Endothelial cell of umbilical vein (primary cell): Measurements from ENCODE around the gene TMEM150C. TPM values are rescaled to one million over a fixed set of nuclear protein-coding genes. Genes with fewer than 3 reads are reported as not detected.

Experiments used
- BruUV-seq: library from RNA; stranded (reverse); fragments of 400-500 nt; replicated peaks from 2 replicates; lab custom pipeline; 2021; lab: Mats Ljungman, UMichigan
- CTCF ChIA-PET: fragments of 300-600, 350-600 bp; sonication (Branson Sonifier 250); formaldehyde crosslinking; loops from one replicate; lab custom pipeline; 2021; ENCODE audit warnings: antibody characterized with exemption, inconsistent platforms; lab: Charles Lee
- POLR2A ChIA-PET: fragments of 300-600, 350-600 bp; sonication (Branson Sonifier 250); formaldehyde crosslinking; loops from one replicate; lab custom pipeline; 2021; ENCODE audit warnings: antibody characterized with exemption, inconsistent platforms; lab: Charles Lee
- DNase-seq: peaks from one replicate; pipeline ENCODE4 v3.0.0-alpha.2; 2011; ENCODE audit warnings: low read depth, low spot score
- FAIRE-seq: peaks from 2 replicates; lab custom pipeline; 2011; peaks lifted over from hg19 to GRCh38; lab: Jason Lieb, UNC
- H2AFZ ChIP-seq: 2 replicates; pipeline ENCODE4 v1.6.0; 2012; ENCODE audit warnings: low read depth, low read length, control low read depth, inconsistent platforms
- H3K27ac ChIP-seq: 2 replicates; pipeline ENCODE4 v1.5.1; 2011; ENCODE audit warnings: low read depth, mild to moderate bottlenecking, control low read depth, low read length, moderate library complexity; ENCODE audit not compliant: insufficient read depth
- H3K27me3 ChIP-seq, 2 experiments: 2 replicates each; pipeline versions ENCODE4 v1.6.0 to v1.6.1; 2011; ENCODE audit warnings: low read length in 2 of 2, mixed read lengths in 1 of 2; ENCODE audit not compliant: control insufficient read depth in 2 of 2, insufficient read depth in 2 of 2
- H3K36me3 ChIP-seq, 2 experiments: 2 replicates in 1 of 2; 3 replicates in 1 of 2; pipeline ENCODE4 v1.5.1; 2011; ENCODE audit warnings: low read length in 2 of 2, mild to moderate bottlenecking in 1 of 2, moderate library complexity in 1 of 2; ENCODE audit not compliant: control insufficient read depth in 2 of 2, insufficient read depth in 2 of 2; ENCODE audit errors: extremely low read depth in 1 of 2
- H3K4me1 ChIP-seq: 3 replicates; pipeline ENCODE4 v1.5.1; 2011; ENCODE audit warnings: mild to moderate bottlenecking, low read length; ENCODE audit not compliant: control insufficient read depth, insufficient read depth; ENCODE audit errors: extremely low read depth
- H3K4me2 ChIP-seq: 2 replicates; pipeline ENCODE4 v1.6.1; 2011; ENCODE audit warnings: low read length, control low read depth, mixed read lengths; ENCODE audit not compliant: insufficient read depth
- H3K4me3 ChIP-seq, 3 experiments: fragments of 200-600 bp in 1 of 3; sonication (generic), shearing (Covaris generic) in 1 of 3; replicated peaks in 1 of 3; 2 replicates each; pipeline ENCODE4 v1.5.1; 2011 to 2016; ENCODE audit warnings: control low read depth in 3 of 3, low read length in 3 of 3, mild to moderate bottlenecking in 2 of 3, inconsistent platforms in 1 of 3, low read depth in 1 of 3, moderate library complexity in 1 of 3; ENCODE audit not compliant: insufficient read depth in 1 of 3
- H3K79me2 ChIP-seq: 2 replicates; pipeline ENCODE4 v1.6.0; 2012; ENCODE audit warnings: low read length, inconsistent platforms; ENCODE audit not compliant: control insufficient read depth, insufficient read depth
- H3K9ac ChIP-seq: replicated peaks from 2 replicates; pipeline ENCODE3; 2011; ENCODE audit warnings: low read length, control low read depth; ENCODE audit not compliant: insufficient read depth; ENCODE audit errors: extremely low read depth
- H3K9me1 ChIP-seq: replicated peaks from 3 replicates; pipeline ENCODE4 v1.6.0; 2011; ENCODE audit warnings: mild to moderate bottlenecking, low read length; ENCODE audit not compliant: control insufficient read depth, insufficient read depth; ENCODE audit errors: extremely low read depth
- H3K9me3 ChIP-seq: replicated peaks from 2 replicates; pipeline ENCODE4 v1.5.1; 2012; ENCODE audit warnings: low read length, inconsistent platforms; ENCODE audit not compliant: control insufficient read depth, insufficient read depth
- H4K20me1 ChIP-seq: replicated peaks from 2 replicates; pipeline ENCODE3; 2011; ENCODE audit warnings: mild to moderate bottlenecking, low read length; ENCODE audit not compliant: control insufficient read depth, insufficient read depth; ENCODE audit errors: extremely low read depth
- CTCF ChIP-seq, 2 donors: IDR thresholded peaks; 1 replicate in 1 of 2; 2 replicates in 1 of 2; pipeline ENCODE4 v1.5.1; 2011; ENCODE audit warnings: low read length in 2 of 2, mild to moderate bottlenecking in 2 of 2, moderate library complexity in 2 of 2, control low read depth in 1 of 2, inconsistent platforms in 1 of 2, low read depth in 1 of 2; ENCODE audit not compliant: insufficient read depth in 1 of 2; ENCODE audit errors: extremely low read depth in 1 of 2
- EZH2 ChIP-seq: IDR thresholded peaks from 2 replicates; pipeline ENCODE4 v1.6.1; 2012; ENCODE audit warnings: borderline replicate concordance, low read depth, mild to moderate bottlenecking, moderate library complexity, low read length, inconsistent platforms; ENCODE audit not compliant: severe bottlenecking
- FOS ChIP-seq: IDR thresholded peaks from 2 replicates; pipeline ENCODE4 v1.6.1; 2011; ENCODE audit warnings: mild to moderate bottlenecking, low read length, moderate library complexity, borderline replicate concordance; ENCODE audit not compliant: insufficient read depth
- GATA2 ChIP-seq: IDR thresholded peaks from 2 replicates; pipeline ENCODE4 v1.7.0; 2011; ENCODE audit warnings: low read depth, mild to moderate bottlenecking, moderate library complexity, mixed read lengths, low read length; ENCODE audit not compliant: insufficient read length, insufficient read depth
- JUN ChIP-seq: IDR thresholded peaks from 2 replicates; pipeline ENCODE4 v1.6.1; 2011; ENCODE audit warnings: borderline replicate concordance, low read depth; ENCODE audit not compliant: insufficient read length, insufficient read depth
- MAX ChIP-seq: IDR thresholded peaks from 2 replicates; pipeline ENCODE4 v1.6.1; 2011; ENCODE audit not compliant: insufficient read depth, insufficient read length
- MYC ChIP-seq: IDR thresholded peaks from one replicate; pipeline ENCODE4 v1.6.1; 2011; ENCODE audit warnings: mild to moderate bottlenecking, low read depth, low read length
- POLR2A ChIP-seq: IDR thresholded peaks from 2 replicates; pipeline ENCODE4 v1.6.1; 2012; ENCODE audit warnings: low read depth, mild to moderate bottlenecking, control low read depth, low read length
- POLR2AphosphoS5 ChIP-seq: IDR thresholded peaks from 2 replicates; pipeline ENCODE4 v1.6.1; 2012; ENCODE audit warnings: low read depth, mild to moderate bottlenecking, control low read depth, low read length, moderate library complexity; ENCODE audit not compliant: insufficient read depth
- dilution Hi-C: fragments of 300-500 bp; cut with MboI; formaldehyde crosslinking; loops from one replicate; pipeline ENCODE4 v1.15.0; 2019; ENCODE audit warnings: low sequenced_read_pairs; ENCODE audit not compliant: extremely low pct_ligation_motif_present
- intact Hi-C: fragments of 100-400 bp; cut with micrococcal nuclease; formaldehyde crosslinking; loops from one replicate; pipeline ENCODE4 v1.10.0; 2022
- polyA plus RNA-seq, 4 experiments: library from polyadenylated mRNA; depleted of rRNA in 3 of 4; stranded (reverse) in 3 of 4; unstranded in 1 of 4; fragments of >200 nt; gene quantifications; 2 replicates each; pipeline versions ENCODE4 v1.2.1 to v1.2.3, GENCODE V29; 2011 to 2012; ENCODE audit warnings: missing spikeins in 1 of 4
- total RNA-seq: library from RNA; stranded (reverse); gene quantifications from 2 replicates; pipeline ENCODE4 v1.2.3, GENCODE V29; 2021

The TMEM150C gene
- total and polyA plus RNA-seq, 2 donors (not counting 3 experiments of a cell fraction or from before 2014, with no cell fraction given): 4.1 to 6.6 TPM

- FAIRE-seq: no peak
- Histone ChIP-seq H3K4me2 (no peak overlapping the region), H3K4me1 (no peaks in the 10 kb centered on the region)
These were observed 67.9 kb downstream of the TMEM150C start for GRCh38 chr4:82493721-82494425.

GRCh38 chr4:82491251-82491960, 70.4 kb downstream of the TMEM150C start:
- BruUV-seq: no TSS peak
- CTCF ChIA-PET: interaction anchor here (1.1 to 2.2 kb wide), 3 partner anchors 9 to 248 kb away, joined by 3 to 10 read pairs (median 5); no protein-coding TSS in a partner anchor

More at GRCh38 chr4:82493721-82494425, 67.9 kb downstream of the TMEM150C start:
- Histone ChIP-seq H3K4me3 (no peak overlapping the region), H3K9ac (no peak overlapping the region), H3K9me1 (no peaks in the 10 kb centered on the region), H3K79me2 (no peaks in the 10 kb centered on the region), H2AFZ (no peak overlapping the region), H4K20me1 (no peaks in the 10 kb centered on the region), H3K9me3 (no peaks in the 10 kb centered on the region), H3K36me3 (no peaks in the 10 kb centered on the region), H3K27me3 (no peaks in the 10 kb centered on the region), H3K27ac (no peak overlapping the region)
- no TSS peak for BruUV-seq
- TF ChIP-seq GATA2: no peak
- TF ChIP-seq JUN: no peak
- TF ChIP-seq FOS: no peak
- no peak for TF ChIP-seq MAX
- no peak for TF ChIP-seq POLR2AphosphoS5
- no peak for TF ChIP-seq POLR2A
- dilution Hi-C loops: no loop called here
- ChIA-PET POLR2A (no interaction called here), CTCF (interaction anchor here (1.0 kb wide), 1 partner anchor 245 kb away, joined by 3 read pairs; no protein-coding TSS in a partner anchor)
- intact Hi-C loops: no loop called here
- no peak for DNase-seq

More at GRCh38 chr4:82491251-82491960, 70.4 kb downstream of the TMEM150C start:
- Histone ChIP-seq H3K79me2 (no peaks in the 10 kb centered on the region), H2AFZ (no peak overlapping the region), H4K20me1 (no peaks in the 10 kb centered on the region), H3K4me3 (no peak overlapping the region), H3K4me1 (no peaks in the 10 kb centered on the region), H3K36me3 (no peaks in the 10 kb centered on the region), H3K9me3 (no peaks in the 10 kb centered on the region), H3K4me2 (no peak overlapping the region), H3K9me1 (no peaks in the 10 kb centered on the region), H3K27ac (no peak overlapping the region), H3K27me3 (no peaks in the 10 kb centered on the region), H3K9ac (no peak overlapping the region)
- dilution Hi-C loops: no loop called here
- FAIRE-seq (no peak), DNase-seq (no peak)
- POLR2A ChIA-PET: no interaction called here
- intact Hi-C loops: no loop called here
- TF ChIP-seq JUN (no peak), GATA2 (no peak), EZH2 (no peak), MAX (no peak), POLR2A (no peak), CTCF (IDR thresholded peaks at IDR 0.05; ENCODE audit: extremely low read depth in 1 of 2, insufficient read depth in 1 of 2, low read depth in 1 of 2, low read length in 2 of 2) (no peak), FOS (no peak), POLR2AphosphoS5 (no peak), MYC (no peak)
